ENCODE measurements around the gene DAG1. TPM values are rescaled to one million over a fixed set of nuclear protein-coding genes. Genes with fewer than 3 reads are reported as not detected.

The DAG1 gene
- total RNA-seq, 1 donor from 2014 or later: 71.5 TPM

- H3K27ac ChIP-seq: peak overlapping the region; percentile 89
- H3K4me3 ChIP-seq: peak overlapping the region; percentile 82
- peaks cover 13% of the 10 kb centered on the region for H3K4me1 ChIP-seq
- H3K36me3 ChIP-seq: peaks cover 20% of the 10 kb centered on the region
- ATAC-seq (peak; percentile 5 to 22), DNase-seq (no peak)
- TF ChIP-seq CTCF (IDR thresholded peaks at IDR 0.05): no peak
- H3K27me3 ChIP-seq (ENCODE audit: low read depth): no peaks in the 10 kb centered on the region
- H3K9me3 ChIP-seq: no peaks in the 10 kb centered on the region
- intact Hi-C loops (cut with DNase I): no loop called here
These were observed 41.4 kb upstream of the DAG1 start for GRCh38 chr3:49428752-49429080.

GRCh38 chr3:49434731-49435130, 35.3 kb upstream of the DAG1 start:
- Histone ChIP-seq H3K36me3 (no peaks in the 10 kb centered on the region), H3K4me3 (no peak overlapping the region), H3K4me1 (peaks cover 4% of the 10 kb centered on the region), H3K27me3 (ENCODE audit: low read depth) (no peaks in the 10 kb centered on the region), H3K27ac (no peak overlapping the region), H3K9me3 (no peaks in the 10 kb centered on the region)
- intact Hi-C loops (cut with DNase I): no loop called here
- no peak for ATAC-seq
- no peak for TF ChIP-seq CTCF (IDR thresholded peaks at IDR 0.05)
- DNase-seq: no peak

- no peak for DNase-seq
- Histone ChIP-seq H3K4me1 (peaks cover 19% of the 10 kb centered on the region), H3K9me3 (no peaks in the 10 kb centered on the region), H3K27ac (peak overlapping the region; percentile 41), H3K36me3 (no peaks in the 10 kb centered on the region), H3K27me3 (ENCODE audit: low read depth) (no peaks in the 10 kb centered on the region), H3K4me3 (no peak overlapping the region)
- intact Hi-C loops (cut with DNase I): no loop called here
- no peak for TF ChIP-seq CTCF (IDR thresholded peaks at IDR 0.05)
- no peak for ATAC-seq
These were observed 24.7 kb upstream of the DAG1 start for GRCh38 chr3:49445391-49445790.

GRCh38 chr3:49453621-49454020, 16.4 kb upstream of the DAG1 start:
- H3K36me3 ChIP-seq: no peaks in the 10 kb centered on the region
- no peak overlapping the region for H3K27ac ChIP-seq
- ATAC-seq (no peak), DNase-seq (no peak)
- H3K4me3 ChIP-seq: no peak overlapping the region
- H3K27me3 ChIP-seq (ENCODE audit: low read depth): no peaks in the 10 kb centered on the region
- no peaks in the 10 kb centered on the region for H3K9me3 ChIP-seq
- peaks cover 16% of the 10 kb centered on the region for H3K4me1 ChIP-seq
- intact Hi-C loops (cut with DNase I): no loop called here
- TF ChIP-seq CTCF (IDR thresholded peaks at IDR 0.05): no peak

- no peak overlapping the region for H3K4me3 ChIP-seq
- no peaks in the 10 kb centered on the region for H3K9me3 ChIP-seq
- ATAC-seq (peak; percentile 77 to 78), DNase-seq (no peak)
- H3K27me3 ChIP-seq (ENCODE audit: low read depth): no peaks in the 10 kb centered on the region
- no peaks in the 10 kb centered on the region for H3K36me3 ChIP-seq
- intact Hi-C loops (cut with DNase I): no loop called here
- H3K4me1 ChIP-seq: peaks cover 13% of the 10 kb centered on the region
- TF ChIP-seq CTCF (IDR thresholded peaks at IDR 0.05): peak; percentile 25
- H3K27ac ChIP-seq: peak overlapping the region; percentile 56
These were observed 15.6 kb upstream of the DAG1 start for GRCh38 chr3:49454458-49454857.

Measured in lower lobe of right lung (tissue), 2 donors.